ENCODE measurements around the gene PARP8.

Gene PARP8

GRCh38 chr5:50699737-50700136, 33.3 kb downstream of the PARP8 start:
- no peaks in the 10 kb centered on the region for H3K27me3 ChIP-seq (replicated peaks; ENCODE audit: control insufficient read depth, insufficient read depth, low read length)
- DNase-seq (ENCODE audit: extremely low read depth, insufficient read length), result no peak
- H3K36me3 ChIP-seq (ENCODE audit: control insufficient read depth, insufficient read depth, low read length), result no peaks in the 10 kb centered on the region
- no peak for TF ChIP-seq CTCF (IDR thresholded peaks at IDR 0.05; ENCODE audit: insufficient read depth, low read length, poor library complexity, severe bottlenecking)
- H3K4me3 ChIP-seq (replicated peaks; ENCODE audit: low read depth, low read length), result no peak overlapping the region

GRCh38 chr5:50700706-50701105, 34.3 kb downstream of the PARP8 start:
- TF ChIP-seq CTCF (IDR thresholded peaks at IDR 0.05; ENCODE audit: insufficient read depth, low read length, poor library complexity, severe bottlenecking), result no peak
- no peaks in the 10 kb centered on the region for H3K27me3 ChIP-seq (replicated peaks; ENCODE audit: control insufficient read depth, insufficient read depth, low read length)
- H3K4me3 ChIP-seq (replicated peaks; ENCODE audit: low read depth, low read length), result no peak overlapping the region
- H3K36me3 ChIP-seq (ENCODE audit: control insufficient read depth, insufficient read depth, low read length), result no peaks in the 10 kb centered on the region
- DNase-seq (ENCODE audit: extremely low read depth, insufficient read length), result no peak

- Histone ChIP-seq H3K36me3 (ENCODE audit: control insufficient read depth, insufficient read depth, low read length) (no peaks in the 10 kb centered on the region), H3K27me3 (replicated peaks; ENCODE audit: control insufficient read depth, insufficient read depth, low read length) (no peaks in the 10 kb centered on the region), H3K4me3 (replicated peaks; ENCODE audit: low read depth, low read length) (no peak overlapping the region)
- no peak for TF ChIP-seq CTCF (IDR thresholded peaks at IDR 0.05; ENCODE audit: insufficient read depth, low read length, poor library complexity, severe bottlenecking)
- DNase-seq (ENCODE audit: extremely low read depth, insufficient read length), result no peak
Measured at GRCh38 chr5:50702615-50703366, 36.4 kb downstream of the PARP8 start.

GRCh38 chr5:50703367-50703666, 36.9 kb downstream of the PARP8 start:
- no peaks in the 10 kb centered on the region for H3K27me3 ChIP-seq (replicated peaks; ENCODE audit: control insufficient read depth, insufficient read depth, low read length)
- no peak overlapping the region for H3K4me3 ChIP-seq (replicated peaks; ENCODE audit: low read depth, low read length)
- H3K36me3 ChIP-seq (ENCODE audit: control insufficient read depth, insufficient read depth, low read length), result no peaks in the 10 kb centered on the region
- no peak for DNase-seq (ENCODE audit: extremely low read depth, insufficient read length)
- no peak for TF ChIP-seq CTCF (IDR thresholded peaks at IDR 0.05; ENCODE audit: insufficient read depth, low read length, poor library complexity, severe bottlenecking)

GRCh38 chr5:50704730-50705129, 38.3 kb downstream of the PARP8 start:
- Histone ChIP-seq H3K27me3 (replicated peaks; ENCODE audit: control insufficient read depth, insufficient read depth, low read length) (no peaks in the 10 kb centered on the region), H3K36me3 (ENCODE audit: control insufficient read depth, insufficient read depth, low read length) (no peaks in the 10 kb centered on the region), H3K4me3 (replicated peaks; ENCODE audit: low read depth, low read length) (no peak overlapping the region)
- DNase-seq (ENCODE audit: extremely low read depth, insufficient read length), result no peak
- no peak for TF ChIP-seq CTCF (IDR thresholded peaks at IDR 0.05; ENCODE audit: insufficient read depth, low read length, poor library complexity, severe bottlenecking)

GRCh38 chr5:50709471-50709870, 43.0 kb downstream of the PARP8 start:
- H3K4me3 ChIP-seq (replicated peaks; ENCODE audit: low read depth, low read length), result no peak overlapping the region
- no peaks in the 10 kb centered on the region for H3K36me3 ChIP-seq (ENCODE audit: control insufficient read depth, insufficient read depth, low read length)
- TF ChIP-seq CTCF (IDR thresholded peaks at IDR 0.05; ENCODE audit: insufficient read depth, low read length, poor library complexity, severe bottlenecking), result no peak
- no peaks in the 10 kb centered on the region for H3K27me3 ChIP-seq (replicated peaks; ENCODE audit: control insufficient read depth, insufficient read depth, low read length)
- peak; percentile 18 for DNase-seq (ENCODE audit: extremely low read depth, insufficient read length)

Measured in GM06990 (cell line).